H9 (cell line): ENCODE data around the gene OPTC. TPM values are rescaled to one million over a fixed set of nuclear protein-coding genes. Genes with fewer than 3 reads are reported as not detected.

Experiments
- DNase-seq: peaks from one replicate; pipeline ENCODE4 v3.0.0-alpha.2; 2017
- H2AFZ ChIP-seq: one replicate; pipeline ENCODE4 v1.6.1; 2013; ENCODE audit warnings: mild to moderate bottlenecking, low read length, control low read depth, moderate library complexity
- H2AK5ac ChIP-seq: 2 replicates; pipeline ENCODE4 v1.6.1; 2013; ENCODE audit warnings: low read length, control low read depth, mixed read lengths; ENCODE audit not compliant: insufficient read length
- H2BK120ac ChIP-seq: one replicate; pipeline ENCODE4 v1.6.1; 2013; ENCODE audit warnings: low read depth, mild to moderate bottlenecking, low read length, control low read depth, inconsistent platforms; ENCODE audit not compliant: poor library complexity, severe bottlenecking
- H2BK12ac ChIP-seq: 2 replicates; pipeline ENCODE4 v1.6.1; 2013; ENCODE audit warnings: low read length, control low read depth, mixed read lengths, low read depth; ENCODE audit not compliant: insufficient read length
- H2BK15ac ChIP-seq: 2 replicates; pipeline ENCODE4 v1.6.1; 2013; ENCODE audit warnings: low read depth, low read length, control low read depth
- H2BK20ac ChIP-seq: one replicate; pipeline ENCODE4 v1.6.1; 2013; ENCODE audit warnings: low read depth, mild to moderate bottlenecking, low read length, control low read depth, inconsistent platforms; ENCODE audit not compliant: poor library complexity, severe bottlenecking
- H2BK5ac ChIP-seq: 2 replicates; pipeline ENCODE4 v1.6.1; 2013; ENCODE audit warnings: low read length, control low read depth, mixed read lengths; ENCODE audit not compliant: insufficient read length
- H3K14ac ChIP-seq: 2 replicates; pipeline ENCODE4 v1.6.1; 2013; ENCODE audit warnings: low read length, control low read depth; ENCODE audit not compliant: insufficient read depth
- H3K18ac ChIP-seq: 2 replicates; pipeline ENCODE4 v1.6.1; 2013; ENCODE audit warnings: low read depth, mild to moderate bottlenecking, mixed read lengths, low read length, control low read depth; ENCODE audit not compliant: insufficient read length
- H3K23ac ChIP-seq: 2 replicates; pipeline ENCODE4 v1.6.1; 2013; ENCODE audit warnings: low read length, control low read depth, mixed read lengths, low read depth; ENCODE audit not compliant: insufficient read length
- H3K23me2 ChIP-seq: 2 replicates; pipeline ENCODE4 v1.6.1; 2013; ENCODE audit warnings: low read depth, mild to moderate bottlenecking, mixed read lengths, low read length, control low read depth; ENCODE audit not compliant: insufficient read length, poor library complexity, severe bottlenecking
- H3K27ac ChIP-seq: 2 replicates; pipeline ENCODE4 v1.5.1; 2013; ENCODE audit warnings: low read length, control low read depth, mixed read lengths, low read depth; ENCODE audit not compliant: insufficient read length
- H3K27me3 ChIP-seq: 2 replicates; pipeline ENCODE4 v1.6.1; 2013; ENCODE audit warnings: low read length, control low read depth, inconsistent platforms; ENCODE audit not compliant: insufficient read depth
- H3K4ac ChIP-seq: 2 replicates; pipeline ENCODE4 v1.6.1; 2013; ENCODE audit warnings: low read depth, mild to moderate bottlenecking, control low read depth, inconsistent platforms, low read length, moderate library complexity
- H3K4me1 ChIP-seq: 2 replicates; pipeline ENCODE4 v1.6.1; 2013; ENCODE audit warnings: low read length, control low read depth, inconsistent platforms; ENCODE audit not compliant: insufficient read depth
- H3K4me2 ChIP-seq: 2 replicates; pipeline ENCODE4 v1.6.1; 2013; ENCODE audit warnings: low read length, control low read depth, mixed read lengths; ENCODE audit not compliant: insufficient read length, insufficient read depth
- H3K56ac ChIP-seq: 2 replicates; pipeline ENCODE4 v1.6.1; 2013; ENCODE audit warnings: low read depth, mild to moderate bottlenecking, mixed read lengths, low read length, control low read depth; ENCODE audit not compliant: insufficient read length
- H3K79me1 ChIP-seq: 2 replicates; pipeline ENCODE4 v1.6.1; 2013; ENCODE audit warnings: low read depth, mild to moderate bottlenecking, moderate library complexity, low read length, control low read depth, inconsistent platforms; ENCODE audit not compliant: insufficient read depth, poor library complexity, severe bottlenecking
- H3K79me2 ChIP-seq: 2 replicates; pipeline ENCODE4 v1.6.1; 2013; ENCODE audit warnings: low read length, control low read depth, inconsistent platforms; ENCODE audit not compliant: insufficient read depth
- H3K9ac ChIP-seq: 2 replicates; pipeline ENCODE4 v1.6.1; 2013; ENCODE audit warnings: low read length, control low read depth, mixed read lengths; ENCODE audit not compliant: insufficient read length; ENCODE audit errors: extremely low read depth
- H3K9me3 ChIP-seq: one replicate; pipeline ENCODE4 v1.6.1; 2013; ENCODE audit warnings: low read depth, low read length, inconsistent platforms; ENCODE audit not compliant: control insufficient read depth
- H3T11ph ChIP-seq: one replicate; pipeline ENCODE4 v1.6.1; 2013; ENCODE audit warnings: mild to moderate bottlenecking, low read length, control low read depth, inconsistent platforms
- H4K20me1 ChIP-seq: one replicate; pipeline ENCODE4 v1.6.1; 2013; ENCODE audit not compliant: control insufficient read depth, insufficient read length, insufficient read depth
- H4K5ac ChIP-seq: 2 replicates; pipeline ENCODE4 v1.6.1; 2013; ENCODE audit warnings: low read depth, mild to moderate bottlenecking, mixed read lengths, low read length, control low read depth; ENCODE audit not compliant: insufficient read length
- H4K8ac ChIP-seq: replicated peaks from 2 replicates; pipeline ENCODE4 v1.6.1; 2013; ENCODE audit warnings: low read length, control low read depth, mixed read lengths, low read depth; ENCODE audit not compliant: insufficient read length
- H4K91ac ChIP-seq: 2 replicates; pipeline ENCODE4 v1.6.1; 2013; ENCODE audit warnings: low read depth, mild to moderate bottlenecking, moderate library complexity, mixed read lengths, low read length, control low read depth; ENCODE audit not compliant: insufficient read length
- H3K27ac Mint-ChIP-seq, 3 experiments: 2 replicates in 2 of 3; 3 replicates in 1 of 3; pipeline ENCODE4 v1.8.0; 2020 to 2021; ENCODE audit warnings: mixed read lengths in 3 of 3, mild to moderate bottlenecking in 1 of 3, moderate library complexity in 1 of 3
- H3K27me3 Mint-ChIP-seq: 2 replicates; pipeline ENCODE4 v1.8.0; 2021; ENCODE audit warnings: low read depth, mild to moderate bottlenecking, moderate library complexity, mixed read lengths
- H3K36me3 Mint-ChIP-seq, 3 experiments: 2 replicates in 2 of 3; 3 replicates in 1 of 3; pipeline ENCODE4 v1.8.0; 2020 to 2021; ENCODE audit warnings: low read depth in 3 of 3, mixed read lengths in 3 of 3; ENCODE audit not compliant: insufficient read depth in 1 of 3
- H3K4me1 Mint-ChIP-seq, 2 experiments: 2 replicates each; pipeline ENCODE4 v1.8.0; 2020; ENCODE audit warnings: mixed read lengths in 2 of 2
- H3K4me3 Mint-ChIP-seq, 2 experiments: 2 replicates in 1 of 2; 3 replicates in 1 of 2; pipeline ENCODE4 v1.8.0; 2020 to 2021; ENCODE audit warnings: mild to moderate bottlenecking in 2 of 2, mixed read lengths in 2 of 2, moderate library complexity in 1 of 2
- H3K9me3 Mint-ChIP-seq, 2 experiments: 2 replicates in 1 of 2; 3 replicates in 1 of 2; pipeline ENCODE4 v1.8.0; 2020; ENCODE audit warnings: mild to moderate bottlenecking in 2 of 2, mixed read lengths in 2 of 2, moderate library complexity in 1 of 2
- WGBS: extraction: QIAGEN DNeasy Blood & Tissue Kit; methylation state at CpG from one replicate; pipeline ENCODE4 v1.1.7; 2013; ENCODE audit warnings: missing lambda C conversion rate, low lambda C conversion rate, mixed read lengths; ENCODE audit not compliant: insufficient read length; ENCODE audit errors: extremely low coverage; 5-methylcytosine and 5-hydroxymethylcytosine counted together
- total RNA-seq: library from RNA; stranded (reverse); gene quantifications from 2 replicates; pipeline ENCODE4 v1.2.1, GENCODE V29; 2021
- TF ChIP-seq, protein P1 (sequence below): fragments of 200-600 bp; sonication (generic); conservative IDR thresholded peaks from 3 replicates; pipeline ENCODE4 v1.8.0; 2021; ENCODE audit warnings: antibody characterized with exemption, mild to moderate bottlenecking

The OPTC gene
- total RNA-seq, 1 experiment from 2014 or later: 1.1 TPM

DNA sequence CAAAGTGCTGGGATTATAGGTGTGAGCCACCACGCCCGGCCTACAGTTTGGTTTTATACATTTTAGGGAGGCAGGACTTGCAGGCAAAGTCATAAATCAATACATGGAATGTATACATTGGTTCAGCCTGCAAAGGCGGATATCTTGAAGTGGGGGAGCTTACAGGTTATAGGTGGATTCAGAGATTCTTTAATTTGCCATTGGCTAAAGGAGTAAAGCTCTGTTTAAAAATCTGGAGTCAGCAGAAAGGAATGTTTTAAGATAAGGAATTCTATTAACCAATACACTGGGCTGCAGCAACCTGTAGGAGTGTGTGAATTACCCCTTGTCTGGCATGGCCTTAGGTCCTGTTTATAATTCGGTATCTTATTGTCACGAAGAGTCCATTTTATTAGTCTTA, 57.6 kb downstream of the OPTC start:
- Histone ChIP-seq H3K27me3 (no peaks in the 10 kb centered on the region), H3K27ac (no peak overlapping the region), H2BK20ac (no peak overlapping the region), H2AK5ac (no peak overlapping the region), H2BK5ac (no peak overlapping the region), H3K9me3 (no peaks in the 10 kb centered on the region), H2BK120ac (no peak overlapping the region), H3K4me1 (peaks cover 9% of the 10 kb centered on the region; the same call in 1 of the 2 replicates), H3K79me1 (no peaks in the 10 kb centered on the region), H3K56ac (no peak overlapping the region), H3K4me2 (no peak overlapping the region), H4K8ac (no peak overlapping the region), H4K91ac (no peak overlapping the region), H3T11ph (no peak overlapping the region), H3K23ac (no peak overlapping the region), H4K5ac (no peak overlapping the region), H3K18ac (no peak overlapping the region), H3K14ac (no peak overlapping the region), H3K23me2 (no peaks in the 10 kb centered on the region), H2BK15ac (no peak overlapping the region), H2AFZ (no peak overlapping the region), H2BK12ac (no peak overlapping the region), H3K9ac (no peak overlapping the region), H4K20me1 (no peaks in the 10 kb centered on the region), H3K4ac (no peak overlapping the region), H3K79me2 (no peaks in the 10 kb centered on the region)
- peaks cover 42 to 56% of the 10 kb centered on the region in 2 experiments for H3K4me1 Mint-ChIP-seq
- WGBS: no CpG with 5 or more reads among the region's 5 CpGs
- DNase-seq: no peak
- TF ChIP-seq, protein P1, sequence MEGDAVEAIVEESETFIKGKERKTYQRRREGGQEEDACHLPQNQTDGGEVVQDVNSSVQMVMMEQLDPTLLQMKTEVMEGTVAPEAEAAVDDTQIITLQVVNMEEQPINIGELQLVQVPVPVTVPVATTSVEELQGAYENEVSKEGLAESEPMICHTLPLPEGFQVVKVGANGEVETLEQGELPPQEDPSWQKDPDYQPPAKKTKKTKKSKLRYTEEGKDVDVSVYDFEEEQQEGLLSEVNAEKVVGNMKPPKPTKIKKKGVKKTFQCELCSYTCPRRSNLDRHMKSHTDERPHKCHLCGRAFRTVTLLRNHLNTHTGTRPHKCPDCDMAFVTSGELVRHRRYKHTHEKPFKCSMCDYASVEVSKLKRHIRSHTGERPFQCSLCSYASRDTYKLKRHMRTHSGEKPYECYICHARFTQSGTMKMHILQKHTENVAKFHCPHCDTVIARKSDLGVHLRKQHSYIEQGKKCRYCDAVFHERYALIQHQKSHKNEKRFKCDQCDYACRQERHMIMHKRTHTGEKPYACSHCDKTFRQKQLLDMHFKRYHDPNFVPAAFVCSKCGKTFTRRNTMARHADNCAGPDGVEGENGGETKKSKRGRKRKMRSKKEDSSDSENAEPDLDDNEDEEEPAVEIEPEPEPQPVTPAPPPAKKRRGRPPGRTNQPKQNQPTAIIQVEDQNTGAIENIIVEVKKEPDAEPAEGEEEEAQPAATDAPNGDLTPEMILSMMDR: no peak
- H3K27me3 Mint-ChIP-seq: peaks cover 2% of the 10 kb centered on the region; the same call in 1 of the 2 replicates
- no peak overlapping the region for H3K27ac Mint-ChIP-seq
- no peaks in the 10 kb centered on the region for H3K36me3 Mint-ChIP-seq
- H3K9me3 Mint-ChIP-seq: no peaks in the 10 kb centered on the region
- H3K4me3 Mint-ChIP-seq: no peak overlapping the region
